ENCODE results near the gene ANKRD10. TPM values are rescaled to one million over a fixed set of nuclear protein-coding genes. Genes with fewer than 3 reads are reported as not detected.
A peak's percentile ranks its signal among the peaks of the same experiment; 100 is the strongest.

Gene ANKRD10
- total RNA-seq, 1 donor from 2014 or later, result 132 TPM

DNA sequence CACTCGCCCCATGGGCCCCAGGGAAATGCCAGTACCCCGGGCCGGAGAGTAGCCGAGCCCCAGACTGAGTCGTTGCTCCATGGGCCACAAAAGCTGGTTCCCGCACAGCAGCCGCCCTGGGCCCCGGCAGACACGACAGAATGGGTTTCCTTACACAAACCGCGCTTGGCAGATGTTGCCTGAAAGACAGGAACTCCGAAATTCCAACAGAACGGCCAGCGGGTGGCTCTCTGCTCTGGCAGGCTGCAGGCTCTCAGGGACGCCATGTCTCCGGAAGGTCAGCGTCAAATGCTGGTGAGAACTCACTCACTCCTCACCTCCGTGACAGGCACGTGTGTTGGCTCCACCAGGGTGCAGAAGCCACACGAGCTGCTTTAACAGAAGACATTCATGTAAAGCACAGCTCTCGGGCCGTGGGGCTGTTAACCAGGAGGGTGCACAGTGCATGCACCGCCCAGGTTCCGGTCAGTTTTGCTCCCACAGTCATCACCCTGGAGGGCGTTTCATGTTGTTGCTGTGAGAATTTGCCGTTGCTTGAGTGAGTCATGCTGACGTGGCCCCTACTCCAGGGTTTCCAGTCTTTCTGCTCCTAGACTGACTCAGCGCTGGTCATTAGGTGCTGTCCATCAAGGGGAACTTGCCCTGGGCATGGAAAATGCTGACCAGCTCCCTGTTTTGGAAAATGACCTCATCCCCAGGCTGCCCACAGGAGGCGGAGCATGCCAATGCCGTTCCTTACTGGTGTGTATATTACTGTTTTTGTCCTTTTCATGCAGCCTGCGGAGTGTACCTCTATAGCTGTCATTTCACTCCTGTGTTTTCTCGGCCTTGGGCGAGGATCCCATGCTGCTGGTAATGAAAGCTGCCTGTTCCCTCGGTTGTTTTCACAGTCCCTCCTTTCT is 44.8 kb downstream of the ANKRD10 start:
- H3K27me3 ChIP-seq (ENCODE audit: control insufficient read depth in 3 of 3, insufficient read depth in 3 of 3, low read length in 3 of 3), result no peaks in the 10 kb centered on the region
- no peaks in the 10 kb centered on the region for H3K9me3 ChIP-seq (ENCODE audit: control insufficient read depth in 3 of 3, low read length in 3 of 3)
- peaks cover 0 to 4% (median 0%) of the 10 kb centered on the region in 3 donors for H3K36me3 ChIP-seq (ENCODE audit: control insufficient read depth in 3 of 3, insufficient read depth in 3 of 3, low read length in 3 of 3)
- peak overlapping the region; percentile 99 for H3K27ac ChIP-seq (ENCODE audit: low read depth, low read length)
- peaks cover 33 to 60% (median 42%) of the 10 kb centered on the region in 3 donors for H3K4me1 ChIP-seq (ENCODE audit: control insufficient read depth in 3 of 3, insufficient read depth in 3 of 3, low read length in 3 of 3)
- peak overlapping the region; percentile 76 to 96 (median 80) for H3K4me3 ChIP-seq (ENCODE audit: low read length in 3 of 3)
- peak overlapping the region; percentile 94 to 99 (median 99) for H3K9ac ChIP-seq (ENCODE audit: low read depth in 1 of 3, low read length in 3 of 3)

- Histone ChIP-seq H3K27me3 (ENCODE audit: control insufficient read depth in 3 of 3, insufficient read depth in 3 of 3, low read length in 3 of 3) (no peaks in the 10 kb centered on the region), H3K9me3 (ENCODE audit: control insufficient read depth in 3 of 3, low read length in 3 of 3) (no peaks in the 10 kb centered on the region), H3K4me3 (ENCODE audit: low read length in 3 of 3) (peak overlapping the region; percentile 76 to 96 (median 80)), H3K4me1 (ENCODE audit: control insufficient read depth in 3 of 3, insufficient read depth in 3 of 3, low read length in 3 of 3) (peaks cover 29 to 56% (median 38%) of the 10 kb centered on the region in 3 donors), H3K36me3 (ENCODE audit: control insufficient read depth in 3 of 3, insufficient read depth in 3 of 3, low read length in 3 of 3) (peaks cover 0 to 4% (median 0%) of the 10 kb centered on the region in 3 donors), H3K9ac (ENCODE audit: low read depth in 1 of 3, low read length in 3 of 3) (peak overlapping the region; percentile 94 to 99 (median 99)), H3K27ac (ENCODE audit: low read depth, low read length) (peak overlapping the region; percentile 99)
These were observed 45.6 kb downstream of the ANKRD10 start for GRCh38 chr13:110869231-110869804.

GRCh38 chr13:110868720-110869119 is 46.1 kb downstream of the ANKRD10 start:
- H3K9me3 ChIP-seq (ENCODE audit: control insufficient read depth in 3 of 3, low read length in 3 of 3), result no peaks in the 10 kb centered on the region
- no peaks in the 10 kb centered on the region for H3K27me3 ChIP-seq (ENCODE audit: control insufficient read depth in 3 of 3, insufficient read depth in 3 of 3, low read length in 3 of 3)
- peak overlapping the region; percentile 76 to 96 (median 80) for H3K4me3 ChIP-seq (ENCODE audit: low read length in 3 of 3)
- H3K4me1 ChIP-seq (ENCODE audit: control insufficient read depth in 3 of 3, insufficient read depth in 3 of 3, low read length in 3 of 3), result peaks cover 29 to 50% (median 35%) of the 10 kb centered on the region in 3 donors
- peaks cover 0 to 4% (median 0%) of the 10 kb centered on the region in 3 donors for H3K36me3 ChIP-seq (ENCODE audit: control insufficient read depth in 3 of 3, insufficient read depth in 3 of 3, low read length in 3 of 3)
- peak overlapping the region; percentile 94 to 99 (median 99) for H3K9ac ChIP-seq (ENCODE audit: low read depth in 1 of 3, low read length in 3 of 3)
- H3K27ac ChIP-seq (ENCODE audit: low read depth, low read length), result peak overlapping the region; percentile 99

- no peaks in the 10 kb centered on the region for H3K27me3 ChIP-seq (ENCODE audit: control insufficient read depth in 3 of 3, insufficient read depth in 3 of 3, low read length in 3 of 3)
- H3K27ac ChIP-seq (ENCODE audit: low read depth, low read length), result no peak overlapping the region
- peaks cover 29 to 46% (median 35%) of the 10 kb centered on the region in 3 donors for H3K4me1 ChIP-seq (ENCODE audit: control insufficient read depth in 3 of 3, insufficient read depth in 3 of 3, low read length in 3 of 3)
- no peaks in the 10 kb centered on the region for H3K9me3 ChIP-seq (ENCODE audit: control insufficient read depth in 3 of 3, low read length in 3 of 3)
- H3K9ac ChIP-seq (ENCODE audit: low read depth in 1 of 3, low read length in 3 of 3), result peak overlapping the region in 1 of 3 donors; percentile 27
- H3K36me3 ChIP-seq (ENCODE audit: control insufficient read depth in 3 of 3, insufficient read depth in 3 of 3, low read length in 3 of 3), result peaks cover 0 to 4% (median 0%) of the 10 kb centered on the region in 3 donors
- no peak overlapping the region for H3K4me3 ChIP-seq (ENCODE audit: low read length in 3 of 3)
These were observed 47.5 kb downstream of the ANKRD10 start for GRCh38 chr13:110867380-110867779.

- Histone ChIP-seq H3K9me3 (ENCODE audit: control insufficient read depth in 3 of 3, low read length in 3 of 3) (no peaks in the 10 kb centered on the region), H3K4me1 (ENCODE audit: control insufficient read depth in 3 of 3, insufficient read depth in 3 of 3, low read length in 3 of 3) (peaks cover 29 to 42% (median 34%) of the 10 kb centered on the region in 3 donors), H3K9ac (ENCODE audit: low read depth in 1 of 3, low read length in 3 of 3) (peak overlapping the region in 1 of 3 donors; percentile 27), H3K27me3 (ENCODE audit: control insufficient read depth in 3 of 3, insufficient read depth in 3 of 3, low read length in 3 of 3) (no peaks in the 10 kb centered on the region), H3K36me3 (ENCODE audit: control insufficient read depth in 3 of 3, insufficient read depth in 3 of 3, low read length in 3 of 3) (peaks cover 0 to 4% (median 0%) of the 10 kb centered on the region in 3 donors), H3K27ac (ENCODE audit: low read depth, low read length) (no peak overlapping the region), H3K4me3 (ENCODE audit: low read length in 3 of 3) (no peak overlapping the region)
These were observed 48.2 kb downstream of the ANKRD10 start for GRCh38 chr13:110866491-110867170.

GRCh38 chr13:110863685-110864084 is 51.2 kb downstream of the ANKRD10 start:
- peaks cover 14 to 25% (median 21%) of the 10 kb centered on the region in 3 donors for H3K4me1 ChIP-seq (ENCODE audit: control insufficient read depth in 3 of 3, insufficient read depth in 3 of 3, low read length in 3 of 3)
- H3K9me3 ChIP-seq (ENCODE audit: control insufficient read depth in 3 of 3, low read length in 3 of 3), result no peaks in the 10 kb centered on the region
- H3K9ac ChIP-seq (ENCODE audit: low read depth in 1 of 3, low read length in 3 of 3), result no peak overlapping the region
- H3K27ac ChIP-seq (ENCODE audit: low read depth, low read length), result no peak overlapping the region
- H3K36me3 ChIP-seq (ENCODE audit: control insufficient read depth in 3 of 3, insufficient read depth in 3 of 3, low read length in 3 of 3), result peaks cover 0 to 4% (median 0%) of the 10 kb centered on the region in 3 donors
- no peak overlapping the region for H3K4me3 ChIP-seq (ENCODE audit: low read length in 3 of 3)
- H3K27me3 ChIP-seq (ENCODE audit: control insufficient read depth in 3 of 3, insufficient read depth in 3 of 3, low read length in 3 of 3), result no peaks in the 10 kb centered on the region

GRCh38 chr13:110860983-110861382 is 53.9 kb downstream of the ANKRD10 start:
- no peak overlapping the region for H3K27ac ChIP-seq (ENCODE audit: low read depth, low read length)
- H3K27me3 ChIP-seq (ENCODE audit: control insufficient read depth in 3 of 3, insufficient read depth in 3 of 3, low read length in 3 of 3), result no peaks in the 10 kb centered on the region
- H3K36me3 ChIP-seq (ENCODE audit: control insufficient read depth in 3 of 3, insufficient read depth in 3 of 3, low read length in 3 of 3), result no peaks in the 10 kb centered on the region
- H3K4me3 ChIP-seq (ENCODE audit: low read length in 3 of 3), result no peak overlapping the region
- no peaks in the 10 kb centered on the region for H3K4me1 ChIP-seq (ENCODE audit: control insufficient read depth in 3 of 3, insufficient read depth in 3 of 3, low read length in 3 of 3)
- H3K9me3 ChIP-seq (ENCODE audit: control insufficient read depth in 3 of 3, low read length in 3 of 3), result no peaks in the 10 kb centered on the region
- H3K9ac ChIP-seq (ENCODE audit: low read depth in 1 of 3, low read length in 3 of 3), result no peak overlapping the region

GRCh38 chr13:110856942-110857835 is 57.7 kb downstream of the ANKRD10 start:
- H3K27me3 ChIP-seq (ENCODE audit: control insufficient read depth in 3 of 3, insufficient read depth in 3 of 3, low read length in 3 of 3), result no peaks in the 10 kb centered on the region
- H3K9ac ChIP-seq (ENCODE audit: low read depth in 1 of 3, low read length in 3 of 3), result no peak overlapping the region
- no peaks in the 10 kb centered on the region for H3K9me3 ChIP-seq (ENCODE audit: control insufficient read depth in 3 of 3, low read length in 3 of 3)
- H3K36me3 ChIP-seq (ENCODE audit: control insufficient read depth in 3 of 3, insufficient read depth in 3 of 3, low read length in 3 of 3), result no peaks in the 10 kb centered on the region
- peaks cover 0 to 5% (median 4%) of the 10 kb centered on the region in 3 donors for H3K4me1 ChIP-seq (ENCODE audit: control insufficient read depth in 3 of 3, insufficient read depth in 3 of 3, low read length in 3 of 3)
- H3K27ac ChIP-seq (ENCODE audit: low read depth, low read length), result no peak overlapping the region
- H3K4me3 ChIP-seq (ENCODE audit: low read length in 3 of 3), result no peak overlapping the region

GRCh38 chr13:110855363-110855762 is 59.5 kb downstream of the ANKRD10 start:
- Histone ChIP-seq H3K27me3 (ENCODE audit: control insufficient read depth in 3 of 3, insufficient read depth in 3 of 3, low read length in 3 of 3) (no peaks in the 10 kb centered on the region), H3K4me1 (ENCODE audit: control insufficient read depth in 3 of 3, insufficient read depth in 3 of 3, low read length in 3 of 3) (peaks cover 0 to 5% (median 4%) of the 10 kb centered on the region in 3 donors), H3K27ac (ENCODE audit: low read depth, low read length) (no peak overlapping the region), H3K36me3 (ENCODE audit: control insufficient read depth in 3 of 3, insufficient read depth in 3 of 3, low read length in 3 of 3) (no peaks in the 10 kb centered on the region), H3K9ac (ENCODE audit: low read depth in 1 of 3, low read length in 3 of 3) (no peak overlapping the region), H3K9me3 (ENCODE audit: control insufficient read depth in 3 of 3, low read length in 3 of 3) (no peaks in the 10 kb centered on the region), H3K4me3 (ENCODE audit: low read length in 3 of 3) (no peak overlapping the region)
